HG02973 (cell line): Measurements from ENCODE around the gene BCL2L12.
A peak's percentile ranks its signal among the peaks of the same experiment; 100 is the strongest.

Source experiments
- ATAC-seq: cut with Tn5 transposase; IDR thresholded peaks from one replicate; pipeline ENCODE4 v1.9.1; 2021; ENCODE audit warnings: moderate library complexity; ENCODE audit not compliant: unreplicated experiment

The BCL2L12 gene

GRCh38 chr19:49641688-49642491 lies 23.8 kb upstream of the BCL2L12 start, which contains the start of gene SCAF1:
SCAF1 (plus strand) TSS chr19:49642209; CDS start chr19:49645027, 2,818 bp downstream.
- ATAC-seq = peak; percentile 51

- ATAC-seq = no peak
Measured at GRCh38 chr19:49642492-49643035, 23.2 kb upstream of the BCL2L12 start.

GRCh38 chr19:49643466-49643865 lies 22.3 kb upstream of the BCL2L12 start:
- ATAC-seq = no peak

GRCh38 chr19:49645592-49645991 lies 20.1 kb upstream of the BCL2L12 start:
- ATAC-seq = no peak

GRCh38 chr19:49645995-49646394 lies 19.7 kb upstream of the BCL2L12 start:
- no peak for ATAC-seq

GRCh38 chr19:49646586-49646985 lies 19.1 kb upstream of the BCL2L12 start:
- ATAC-seq = no peak

GRCh38 chr19:49651029-49651819 lies 14.5 kb upstream of the BCL2L12 start:
- no peak for ATAC-seq

- ATAC-seq = no peak
Measured at GRCh38 chr19:49651820-49652550, 13.7 kb upstream of the BCL2L12 start.

GRCh38 chr19:49652551-49653465 lies 12.9 kb upstream of the BCL2L12 start:
- ATAC-seq = no peak

- no peak for ATAC-seq
Measured at GRCh38 chr19:49653466-49653806, 12.3 kb upstream of the BCL2L12 start.

GRCh38 chr19:49654581-49654980 lies 11.2 kb upstream of the BCL2L12 start:
- no peak for ATAC-seq

GRCh38 chr19:49655570-49656455 lies 9.9 kb upstream of the BCL2L12 start:
- ATAC-seq = no peak

- ATAC-seq = no peak
Measured at GRCh38 chr19:49656456-49657109, 9.2 kb upstream of the BCL2L12 start.

GRCh38 chr19:49657493-49658138 lies 8.1 kb upstream of the BCL2L12 start:
- ATAC-seq = no peak

- ATAC-seq = no peak
Measured at GRCh38 chr19:49658139-49658517, 7.6 kb upstream of the BCL2L12 start.

- no peak for ATAC-seq
Measured at GRCh38 chr19:49658566-49659442, 6.9 kb upstream of the BCL2L12 start.

GRCh38 chr19:49660338-49660961 lies 5.3 kb upstream of the BCL2L12 start:
- ATAC-seq = no peak
